ENCODE data around the gene MAG.

MAG gene, protein sequence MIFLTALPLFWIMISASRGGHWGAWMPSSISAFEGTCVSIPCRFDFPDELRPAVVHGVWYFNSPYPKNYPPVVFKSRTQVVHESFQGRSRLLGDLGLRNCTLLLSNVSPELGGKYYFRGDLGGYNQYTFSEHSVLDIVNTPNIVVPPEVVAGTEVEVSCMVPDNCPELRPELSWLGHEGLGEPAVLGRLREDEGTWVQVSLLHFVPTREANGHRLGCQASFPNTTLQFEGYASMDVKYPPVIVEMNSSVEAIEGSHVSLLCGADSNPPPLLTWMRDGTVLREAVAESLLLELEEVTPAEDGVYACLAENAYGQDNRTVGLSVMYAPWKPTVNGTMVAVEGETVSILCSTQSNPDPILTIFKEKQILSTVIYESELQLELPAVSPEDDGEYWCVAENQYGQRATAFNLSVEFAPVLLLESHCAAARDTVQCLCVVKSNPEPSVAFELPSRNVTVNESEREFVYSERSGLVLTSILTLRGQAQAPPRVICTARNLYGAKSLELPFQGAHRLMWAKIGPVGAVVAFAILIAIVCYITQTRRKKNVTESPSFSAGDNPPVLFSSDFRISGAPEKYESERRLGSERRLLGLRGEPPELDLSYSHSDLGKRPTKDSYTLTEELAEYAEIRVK

DNA sequence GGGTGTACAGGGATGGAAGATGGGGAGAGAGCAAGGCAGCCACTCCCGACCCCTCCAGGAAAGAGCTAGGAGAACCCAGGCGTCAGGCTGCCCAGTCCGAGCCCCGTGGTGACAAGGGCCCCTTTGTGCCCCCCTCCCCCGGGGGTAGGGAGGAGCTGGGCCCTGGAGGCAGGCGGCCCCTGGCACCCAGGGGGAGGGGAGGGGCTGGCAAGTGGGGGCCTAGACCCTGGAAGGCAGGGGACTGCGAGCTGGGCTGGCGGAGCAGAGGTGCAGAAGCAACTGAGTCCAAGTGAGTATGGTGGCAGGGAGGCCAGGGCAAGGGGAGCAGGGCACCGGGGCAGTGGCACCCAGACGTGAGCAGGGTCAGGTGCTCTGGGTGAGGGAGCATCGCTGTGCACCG lies at the start of gene MAG:
TSS of gene MAG (plus strand) at position 246 of the 400 bp plus-strand sequence. CDS start 3,248 bp downstream, outside the sequence.
- DNase-seq, result no peak

DNA sequence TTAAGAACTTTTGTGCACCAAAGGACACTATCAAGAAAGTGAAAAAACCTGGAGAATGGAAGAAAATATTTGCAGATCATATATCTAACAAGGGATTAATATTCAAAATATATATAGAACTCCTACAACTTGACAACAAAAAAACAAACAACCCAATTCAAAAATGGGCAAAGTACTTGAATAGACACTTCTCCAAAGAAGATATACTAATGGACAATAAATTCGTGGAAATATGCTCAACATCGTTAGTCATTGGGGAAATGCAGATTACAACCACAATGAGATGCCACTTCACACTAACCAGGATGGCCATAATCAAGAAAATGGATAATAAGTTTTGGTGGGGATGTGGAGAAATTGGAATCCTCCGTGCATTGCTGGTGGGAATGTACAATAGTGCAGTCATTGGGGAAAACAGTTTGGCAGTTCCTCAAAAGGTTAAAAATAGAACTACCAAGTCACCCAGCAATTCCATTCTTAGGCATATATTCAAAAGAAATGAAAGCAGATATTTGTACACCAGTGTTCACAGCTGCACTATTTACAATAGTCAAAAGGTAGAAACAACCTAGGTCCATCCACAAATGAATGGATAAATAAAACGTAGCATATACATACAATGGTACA lies 45.4 kb upstream of the MAG start:
- no peak for DNase-seq

DNA sequence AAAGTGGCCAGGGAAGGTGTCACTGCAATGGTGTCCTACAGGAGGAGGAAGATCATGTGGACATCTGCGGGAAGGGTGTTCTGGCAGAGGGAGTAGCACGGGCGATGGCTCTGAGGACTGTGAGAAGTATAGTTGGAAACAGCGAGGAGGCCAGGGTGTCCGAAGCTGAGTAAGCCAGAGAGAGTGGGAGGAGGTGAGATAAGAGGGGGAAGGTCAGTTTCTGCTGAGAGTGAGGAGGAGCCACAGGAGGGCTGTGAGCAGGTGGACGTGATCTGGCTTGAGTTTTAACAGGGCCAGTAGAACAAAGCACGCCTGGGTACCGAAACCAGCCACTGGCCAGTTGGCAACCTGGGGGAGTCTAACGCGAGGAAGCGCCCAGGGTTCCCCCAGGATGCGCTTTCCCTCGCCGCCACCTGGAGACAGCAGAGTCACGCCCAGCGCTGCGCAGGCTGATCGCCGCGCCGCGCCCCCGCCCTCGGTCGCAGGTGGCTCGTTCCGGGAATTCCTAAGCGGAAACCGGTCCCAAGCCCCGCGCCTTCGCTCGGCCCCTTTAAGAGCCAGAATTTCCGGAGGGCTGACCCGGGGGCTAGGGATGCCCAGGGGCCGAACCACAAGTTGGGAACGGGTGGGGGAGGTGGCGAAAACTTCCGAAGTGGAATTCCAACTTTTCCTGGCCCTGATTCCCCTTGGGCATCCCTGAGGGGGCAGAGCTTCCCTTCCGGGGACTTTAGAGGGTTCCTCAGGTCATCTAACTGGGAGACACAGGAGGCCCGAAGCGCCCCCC lies 44.2 kb upstream of the MAG start:
- DNase-seq, result peak; percentile 70

DNA sequence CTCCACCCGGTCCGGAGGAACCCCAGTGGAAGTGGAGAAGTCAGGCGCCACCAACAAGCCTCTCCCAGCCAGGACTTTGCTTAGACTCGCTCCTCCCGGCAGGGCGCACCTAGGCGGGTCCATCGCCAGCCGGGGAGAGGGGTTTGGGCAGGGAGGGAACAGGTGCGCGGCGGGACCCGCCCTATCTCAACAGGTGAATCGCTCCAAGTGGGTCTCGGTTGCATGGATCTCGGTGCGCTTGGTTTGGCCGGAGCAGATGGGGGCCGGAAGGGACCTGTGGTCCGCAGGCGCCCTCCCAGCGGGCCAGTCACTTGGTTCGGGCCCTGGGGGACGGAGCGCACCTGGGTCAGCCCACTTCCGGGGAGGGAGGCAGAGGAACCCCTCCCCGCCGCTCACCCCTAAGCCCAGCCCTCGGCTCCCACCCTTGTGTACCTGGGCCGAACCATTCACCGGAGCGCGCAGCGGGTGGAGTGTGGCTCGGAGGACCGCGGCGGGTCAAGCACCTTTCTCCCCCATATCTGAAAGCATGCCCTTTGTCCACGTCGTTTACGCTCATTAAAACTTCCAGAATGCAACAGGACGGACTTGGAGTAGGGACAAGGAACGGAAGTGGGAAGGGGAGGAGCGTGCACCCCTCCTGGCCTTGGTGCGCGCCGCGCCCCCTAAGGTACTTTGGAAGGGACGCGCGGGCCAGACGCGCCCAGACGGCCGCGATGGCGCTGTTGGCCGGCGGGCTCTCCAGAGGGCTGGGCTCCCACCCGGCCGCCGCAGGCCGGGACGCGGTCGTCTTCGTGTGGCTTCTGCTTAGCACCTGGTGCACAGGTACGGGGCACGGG lies 43.4 kb upstream of the MAG start, which contains the start of gene LSR:
TSS of gene LSR (plus strand) at position 693 of the 836 bp plus-strand sequence. CDS start at position 714, 21 bp downstream.
- DNase-seq, result peak; percentile 80

DNA sequence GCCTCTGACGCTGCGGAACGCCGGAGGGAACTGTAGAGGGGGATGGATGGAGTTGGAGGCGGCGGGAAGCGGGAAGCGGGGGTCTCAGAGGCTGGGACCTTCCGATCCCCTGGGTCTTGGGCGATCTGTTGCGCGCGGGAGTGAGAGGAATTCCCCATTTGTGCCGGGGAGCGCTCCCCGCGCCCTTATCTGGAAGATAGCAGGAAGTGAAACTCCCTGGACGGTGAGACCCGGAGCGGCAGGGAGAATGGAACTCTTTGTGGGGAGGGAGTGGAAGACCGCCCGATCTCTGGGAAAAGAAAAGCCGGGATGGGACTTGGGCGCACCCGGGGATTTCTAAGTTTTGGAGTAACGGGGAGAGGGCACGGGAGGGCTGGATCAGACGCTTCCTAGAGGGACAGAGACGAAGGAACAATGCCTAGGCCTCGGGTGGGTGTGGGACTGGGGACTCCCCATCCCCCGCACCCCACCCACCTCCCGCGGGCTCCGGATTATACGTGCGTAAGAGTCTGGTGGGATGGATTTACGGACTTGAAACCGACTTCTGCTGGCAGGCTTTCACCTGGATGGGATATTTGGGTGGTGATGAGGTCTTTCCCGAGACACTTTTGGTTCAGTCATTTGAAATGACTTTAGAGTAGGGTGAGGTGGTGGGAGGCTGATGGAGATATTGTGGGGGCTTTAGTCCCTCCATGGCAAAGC lies 42.7 kb upstream of the MAG start:
- no peak for DNase-seq

DNA sequence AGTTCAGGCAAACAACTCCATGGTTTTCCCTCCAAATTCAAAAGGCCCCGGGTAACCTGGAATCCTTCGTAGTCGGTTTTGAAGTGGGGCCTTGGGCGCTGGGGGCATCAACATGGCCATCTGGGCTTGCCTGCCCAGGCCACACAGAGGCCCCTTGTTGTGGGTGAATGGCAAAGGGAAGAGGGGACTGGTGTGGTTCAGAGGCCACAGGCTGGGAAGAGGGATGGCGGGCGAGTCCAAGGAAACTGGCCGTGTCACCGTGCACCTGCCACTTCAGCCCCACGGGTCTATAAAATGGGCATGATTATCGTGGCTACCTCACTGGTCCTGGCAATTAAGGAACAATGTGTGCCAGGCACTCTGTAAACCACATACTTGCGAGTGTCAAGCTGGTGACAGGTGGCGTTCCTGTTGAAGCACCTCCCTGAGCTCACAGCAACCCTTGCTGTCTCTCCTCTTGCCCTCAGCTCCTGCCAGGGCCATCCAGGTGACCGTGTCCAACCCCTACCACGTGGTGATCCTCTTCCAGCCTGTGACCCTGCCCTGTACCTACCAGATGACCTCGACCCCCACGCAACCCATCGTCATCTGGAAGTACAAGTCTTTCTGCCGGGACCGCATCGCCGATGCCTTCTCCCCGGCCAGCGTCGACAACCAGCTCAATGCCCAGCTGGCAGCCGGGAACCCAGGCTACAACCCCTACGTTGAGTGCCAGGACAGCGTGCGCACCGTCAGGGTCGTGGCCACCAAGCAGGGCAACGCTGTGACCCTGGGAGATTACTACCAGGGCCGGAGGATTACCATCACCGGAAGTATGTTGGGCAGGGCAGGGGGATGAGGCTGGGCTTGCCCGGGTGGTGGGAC lies 41.9 kb upstream of the MAG start:
- no peak for DNase-seq

DNA sequence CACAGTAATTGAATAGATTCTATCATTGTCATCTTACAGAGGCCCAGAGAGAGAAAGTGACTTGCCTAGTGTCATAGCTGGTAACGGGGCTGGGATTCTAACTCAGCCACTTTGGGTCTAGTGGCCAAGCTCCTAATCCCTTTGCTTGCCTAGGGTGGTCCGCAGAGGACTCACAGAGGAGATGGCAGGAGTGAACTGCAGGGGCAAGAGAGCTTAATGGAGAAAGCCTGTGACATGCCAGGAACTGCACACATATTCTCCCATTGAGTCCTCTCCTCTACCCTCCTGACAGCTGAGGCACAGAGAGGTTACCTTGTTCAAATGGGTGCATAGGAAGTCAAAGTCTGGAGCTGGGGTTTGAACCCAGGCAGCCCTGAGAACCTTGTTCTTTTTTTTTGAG lies 40.5 kb upstream of the MAG start:
- DNase-seq, result no peak

DNA sequence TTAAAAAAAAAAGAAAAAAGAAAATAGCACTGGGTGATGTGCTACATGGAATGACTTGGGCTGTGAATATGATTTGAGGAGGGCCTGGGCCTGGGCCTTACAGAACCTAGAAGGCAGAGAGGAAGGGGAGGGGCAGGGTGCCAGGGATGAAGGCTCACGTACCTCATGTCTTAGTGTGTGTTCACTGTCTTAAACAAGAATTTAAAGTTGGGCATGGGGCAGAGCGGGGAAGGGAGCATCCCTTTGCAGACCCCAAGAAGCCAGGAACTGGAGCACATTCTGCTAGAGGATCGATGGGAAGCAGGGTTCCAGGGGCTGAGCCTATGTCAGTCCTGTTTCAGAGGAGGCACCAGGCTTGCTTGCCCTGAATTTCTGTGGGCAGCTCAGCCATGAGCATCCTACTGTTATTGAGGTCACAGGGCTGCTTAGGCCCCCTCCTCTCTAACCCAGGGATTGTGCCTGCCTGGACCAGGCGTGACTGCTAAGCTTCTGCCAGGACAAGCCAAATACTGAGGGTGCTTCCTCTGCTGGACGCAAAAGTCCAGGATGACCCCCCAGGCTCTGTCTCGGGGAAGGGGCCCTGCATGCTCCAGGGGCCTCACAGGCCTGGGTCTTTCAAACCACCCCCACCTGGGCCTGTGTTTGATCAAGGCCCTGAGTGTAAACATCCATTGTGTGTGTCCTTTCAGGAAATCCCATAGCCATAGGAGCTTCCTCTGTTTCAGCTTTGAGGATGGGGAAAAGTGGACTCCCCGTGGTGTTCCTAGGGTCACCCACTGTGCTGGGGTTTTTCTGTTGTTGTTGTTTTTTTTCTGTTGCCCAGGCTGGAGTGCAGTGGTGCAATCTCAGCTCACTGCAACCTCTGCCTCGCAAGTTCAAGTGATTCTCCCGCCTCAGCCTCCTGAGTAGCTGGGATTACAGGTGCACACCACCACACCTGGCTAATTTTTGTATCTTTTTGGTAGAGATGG lies 38.4 kb upstream of the MAG start:
- no peak for DNase-seq

DNA sequence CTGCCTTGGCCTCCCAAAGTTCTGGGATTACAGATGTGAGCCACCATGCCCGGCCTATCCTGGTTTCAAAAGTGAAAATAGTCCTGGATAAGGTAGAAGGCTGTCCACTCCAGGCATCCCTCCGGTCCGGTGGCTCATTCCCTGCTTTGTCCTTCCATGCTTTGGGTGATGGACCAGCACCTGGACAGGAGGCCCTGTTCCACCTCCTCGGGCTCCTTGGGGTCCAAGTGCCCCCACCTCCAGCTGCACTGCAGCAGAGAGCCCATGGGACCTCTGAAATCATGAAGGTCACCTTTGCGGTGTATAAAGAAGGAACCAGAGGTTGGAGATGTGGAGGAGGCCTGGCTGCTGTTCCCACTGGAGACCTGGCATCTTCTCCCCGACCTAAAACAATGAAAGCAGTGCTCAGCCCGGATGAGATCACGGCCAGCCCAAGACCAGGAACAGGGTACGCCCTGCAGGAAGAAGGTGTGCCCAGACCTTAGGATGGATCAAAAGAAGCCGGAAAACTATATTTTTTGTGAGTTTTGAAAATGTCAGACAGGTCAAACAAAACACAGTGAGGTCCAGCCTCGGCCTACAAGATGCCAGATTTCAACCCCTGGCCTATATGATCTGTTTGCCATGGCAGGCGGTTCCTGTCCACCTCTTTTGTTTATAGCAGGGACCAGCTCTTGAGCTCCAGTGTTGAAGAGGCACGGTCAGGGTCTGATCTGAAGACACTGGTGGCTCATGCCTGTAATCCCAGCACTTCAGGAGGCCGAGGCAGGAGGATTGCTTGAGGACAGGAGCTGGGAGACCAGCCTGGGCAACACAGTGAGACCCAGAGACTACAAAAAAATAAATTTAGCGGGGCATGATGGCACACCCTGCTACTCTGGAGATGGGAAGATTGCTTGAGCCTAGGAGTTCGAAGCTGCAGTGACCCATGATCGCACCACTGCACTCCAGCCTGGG lies 37.3 kb upstream of the MAG start:
- DNase-seq, result no peak

DNA sequence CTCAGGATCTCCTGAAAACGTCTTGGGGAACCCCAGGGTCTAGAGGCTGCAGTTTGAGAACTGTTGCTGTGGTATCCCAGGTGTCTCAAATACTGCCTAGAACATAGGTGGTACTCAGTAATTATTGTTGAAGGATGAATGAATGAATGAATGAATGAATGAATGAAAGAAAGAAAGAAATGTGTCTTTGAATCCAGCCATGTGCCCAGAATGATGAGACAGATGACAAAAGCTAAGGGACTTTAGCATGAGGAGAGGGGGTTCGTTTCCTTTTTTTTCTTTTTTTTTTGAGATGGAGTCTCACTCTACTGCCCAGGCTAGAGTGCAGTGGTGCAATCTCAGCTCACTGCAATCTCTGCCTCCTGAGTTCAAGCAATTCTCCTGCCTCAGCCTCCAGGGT lies 35.4 kb upstream of the MAG start:
- DNase-seq, result no peak

DNA sequence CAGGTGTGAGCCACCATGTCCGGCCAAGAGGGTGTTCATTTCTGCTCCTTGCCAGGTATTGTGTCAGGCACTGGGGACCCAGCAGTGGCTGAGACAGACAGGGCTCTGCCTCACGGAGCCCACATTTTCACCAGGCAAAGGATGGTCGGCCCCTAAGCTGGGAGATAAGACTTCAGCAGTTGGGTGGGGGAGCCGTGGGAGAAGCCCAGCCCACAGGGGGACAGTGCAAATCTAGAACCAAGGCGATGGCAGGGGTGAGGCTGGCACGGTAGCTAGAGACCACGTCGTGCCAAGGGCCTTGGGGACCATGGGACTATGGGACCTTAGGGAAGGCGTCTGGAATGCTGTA lies 34.9 kb upstream of the MAG start:
- no peak for DNase-seq

DNA sequence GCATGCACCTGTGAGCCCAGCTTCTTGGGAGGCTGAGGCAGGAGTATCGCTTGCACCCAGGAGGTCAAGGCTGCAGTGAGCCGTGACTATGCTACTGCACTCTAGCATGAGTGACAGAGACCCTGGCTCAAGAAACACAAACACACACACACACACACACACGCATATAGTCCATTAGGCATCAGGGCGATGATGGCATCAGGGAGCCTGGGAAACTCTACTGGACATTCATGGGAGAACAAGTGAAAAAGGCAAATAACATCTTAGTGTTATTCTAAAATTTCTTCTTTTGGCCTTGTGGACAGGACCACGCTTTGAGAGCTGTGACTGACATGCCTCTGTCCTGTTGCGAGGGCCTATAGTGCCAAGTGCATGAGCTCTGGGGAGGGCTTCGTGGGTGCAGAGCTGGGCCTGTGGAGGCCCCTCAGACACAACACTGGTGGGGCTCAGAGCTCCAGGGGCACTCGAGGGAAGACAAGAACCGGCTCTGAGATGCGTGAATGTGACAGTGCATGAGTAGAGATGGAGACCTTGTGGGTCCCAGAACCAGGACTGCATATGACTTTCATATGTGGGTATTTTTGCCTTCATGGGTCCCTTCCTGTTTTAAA lies 31.2 kb upstream of the MAG start:
- no peak for DNase-seq

DNA sequence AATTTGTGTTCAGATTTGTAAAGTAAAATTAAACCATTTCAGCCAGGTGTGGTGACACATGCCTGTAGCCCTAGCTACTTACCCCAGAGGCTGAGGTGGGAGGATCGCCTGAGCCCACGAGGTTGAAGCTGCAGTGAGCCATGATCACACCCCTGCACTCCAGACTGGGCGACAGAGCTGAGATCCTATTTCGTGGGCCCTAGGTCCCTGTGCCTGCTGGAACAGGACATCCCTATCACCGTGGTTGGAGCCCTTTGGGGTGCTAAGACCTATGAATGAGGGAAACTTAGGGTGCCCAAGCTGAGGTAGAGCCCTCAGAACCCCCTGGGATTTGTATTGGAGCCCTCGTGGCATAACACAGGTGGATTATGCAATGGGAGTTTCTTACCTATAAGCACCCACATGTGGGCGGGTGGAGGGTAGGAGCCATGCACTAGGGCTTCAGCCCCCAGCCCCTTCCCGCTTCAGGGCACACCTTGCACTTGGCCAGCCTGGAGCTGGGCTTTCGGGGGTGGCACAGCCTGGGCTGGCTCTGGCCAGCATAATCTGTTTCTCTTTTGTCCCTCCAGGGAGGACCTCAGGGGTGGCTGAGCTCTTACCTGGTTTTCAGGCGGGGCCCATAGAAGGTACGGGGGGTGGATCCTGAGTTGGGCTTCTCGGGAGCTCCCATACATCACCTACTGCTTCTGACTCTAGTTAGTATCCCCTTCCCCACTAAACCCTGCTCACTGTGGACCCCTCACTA lies 30.4 kb upstream of the MAG start:
- no peak for DNase-seq

DNA sequence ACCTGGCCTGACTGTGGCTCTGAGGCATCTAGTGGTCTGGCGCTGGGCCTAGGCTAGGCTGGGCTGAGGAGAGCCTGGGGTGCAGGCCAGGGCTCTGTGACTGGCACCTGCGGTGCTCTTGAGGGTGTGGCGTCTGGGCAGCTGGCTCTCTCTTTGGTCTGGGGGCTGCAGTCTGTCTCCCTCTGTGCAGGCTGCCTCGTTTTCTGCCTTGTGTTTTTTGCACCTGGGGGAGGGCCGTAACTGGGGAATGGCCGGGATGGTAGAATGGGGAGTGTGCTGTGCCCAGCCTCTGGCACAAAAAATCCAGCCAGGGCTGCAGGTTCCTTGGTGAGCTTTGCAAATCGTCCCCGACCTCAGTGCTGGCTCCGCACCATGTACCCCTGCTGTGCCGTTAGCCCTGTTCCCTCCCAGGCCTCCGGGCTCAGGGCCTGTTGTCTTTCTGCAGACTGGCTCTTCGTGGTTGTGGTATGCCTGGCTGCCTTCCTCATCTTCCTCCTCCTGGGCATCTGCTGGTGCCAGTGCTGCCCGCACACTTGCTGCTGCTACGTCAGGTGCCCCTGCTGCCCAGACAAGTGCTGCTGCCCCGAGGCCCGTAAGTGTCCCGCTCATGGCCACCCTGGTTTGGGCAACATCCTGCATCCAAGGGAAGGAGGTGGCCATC lies 29.7 kb upstream of the MAG start:
- no peak for DNase-seq

DNA sequence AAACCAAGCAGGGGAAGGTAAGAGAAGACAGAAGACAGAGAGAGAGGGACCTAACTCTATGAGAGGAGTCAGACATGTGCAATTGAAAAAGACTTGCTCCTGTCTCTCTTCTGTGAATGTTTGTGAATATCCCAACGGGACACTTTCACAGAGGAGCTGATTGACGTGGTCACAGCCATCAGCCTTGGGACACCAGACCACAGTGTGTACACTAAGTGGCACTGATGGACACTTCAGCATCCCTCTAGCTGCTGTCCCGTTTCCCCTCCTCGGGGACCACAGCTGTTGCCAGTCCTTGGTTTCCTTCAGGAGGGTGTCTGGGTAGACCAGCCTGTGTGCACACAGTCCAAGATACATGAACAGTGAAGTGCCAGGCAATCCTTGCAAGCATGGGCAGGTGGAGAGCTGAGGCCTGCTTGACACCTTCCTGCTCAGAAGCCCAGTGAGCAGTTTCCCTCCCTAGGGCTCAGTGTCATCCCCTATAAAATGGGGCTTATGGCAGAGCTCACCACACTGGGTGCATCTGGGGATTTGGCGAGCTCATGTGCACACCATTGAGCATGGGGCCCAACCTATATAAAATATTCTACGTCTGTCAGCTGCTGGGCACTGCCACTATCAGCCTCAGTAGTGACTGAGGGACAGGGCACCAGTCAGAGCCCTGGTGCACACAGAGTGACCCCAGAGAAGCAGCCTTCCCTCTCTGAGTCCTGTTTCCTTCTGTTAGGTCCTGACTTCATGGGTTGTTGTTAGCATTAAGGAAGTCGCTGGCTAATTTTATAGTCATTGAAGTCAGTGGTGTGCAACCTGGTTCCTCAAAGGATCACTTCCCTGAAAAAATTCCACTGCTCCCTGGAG lies 27.5 kb upstream of the MAG start:
- no peak for DNase-seq
